Activated CD8-positive, alpha-beta memory T cell treated with anti-CD3 and anti-CD28 coated beads, Interleukin-2, amount 50 U/mL, for 1 hour (primary cell): ENCODE results near the gene AGPS.
"Not testable (repeated sequence)": the region's sequence is repeated elsewhere in the genome, so short reads cannot be mapped to it uniquely, and the experiment has no call there.

Experiments used
- DNase-seq: peaks from one replicate; pipeline ENCODE4 v3.0.0-alpha.2; 2020; ENCODE audit errors: extremely low read depth

Gene AGPS

GRCh38 chr2:177474301-177474700, 81.7 kb downstream of the AGPS start:
- no peak for DNase-seq

DNA sequence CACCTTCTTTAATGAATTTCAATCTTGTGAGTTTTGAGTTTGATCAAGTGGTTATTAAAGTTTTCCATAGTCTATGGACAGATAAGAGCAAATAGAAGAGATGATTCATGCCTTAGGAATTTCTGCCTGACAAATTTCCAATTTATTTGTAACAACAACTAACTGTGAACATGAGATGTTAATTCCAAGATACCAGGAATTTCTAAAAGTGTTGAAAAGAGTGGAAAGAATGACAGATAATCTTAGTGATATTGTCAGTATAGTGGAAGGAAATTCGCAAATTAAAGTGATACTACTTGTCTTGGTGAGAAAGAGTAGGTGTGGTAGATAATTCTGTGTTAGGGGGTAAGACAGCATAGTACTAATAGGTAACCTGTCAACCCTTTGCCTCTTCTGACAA, 82.4 kb downstream of the AGPS start:
- DNase-seq = no peak

GRCh38 chr2:177476897-177477296, 84.3 kb downstream of the AGPS start:
- DNase-seq = no peak

DNA sequence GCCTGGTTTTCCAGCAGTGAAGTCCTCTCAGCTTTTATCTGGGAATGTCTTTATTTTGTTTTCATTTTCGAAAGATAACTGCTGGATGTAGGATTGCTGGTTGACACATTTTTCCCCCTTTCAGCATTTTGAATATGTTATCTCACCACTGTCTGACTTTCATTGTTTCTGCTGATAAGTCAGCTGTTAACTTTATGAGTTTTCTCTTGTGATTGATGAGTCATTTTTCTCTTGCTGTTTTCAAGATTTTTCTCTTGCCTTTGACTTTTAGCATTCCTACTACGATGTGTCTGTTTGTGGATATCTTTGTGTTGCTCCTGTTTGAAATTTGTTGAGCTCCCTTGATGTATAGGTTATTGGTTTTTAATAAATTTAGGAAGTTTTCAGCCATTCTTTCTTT, 85.5 kb downstream of the AGPS start:
- DNase-seq = no peak

- no peak for DNase-seq
These were observed 86.3 kb downstream of the AGPS start for GRCh38 chr2:177478907-177479306.

DNA sequence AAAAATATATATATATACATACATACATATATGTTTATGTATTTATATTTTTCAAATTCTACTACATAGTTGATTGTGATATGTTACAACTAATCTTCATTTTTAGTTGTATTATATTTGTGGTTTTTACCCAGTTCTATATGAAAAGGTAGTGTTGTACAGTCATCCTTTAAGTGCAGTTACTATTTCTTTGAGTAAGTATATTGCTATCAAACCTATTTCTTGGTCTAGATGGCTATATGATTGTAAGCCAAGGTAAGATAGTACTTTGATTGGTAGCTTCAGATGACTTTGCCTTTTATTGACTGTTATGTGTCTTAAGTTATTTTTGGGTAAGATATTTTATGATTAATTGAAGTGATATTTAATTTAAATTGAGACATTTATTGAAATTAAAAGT, 89.6 kb downstream of the AGPS start:
- DNase-seq = no peak

- DNase-seq = no peak
These were observed 91.0 kb downstream of the AGPS start for GRCh38 chr2:177483531-177483930.

GRCh38 chr2:177484180-177484795, 91.7 kb downstream of the AGPS start:
- no peak for DNase-seq

DNA sequence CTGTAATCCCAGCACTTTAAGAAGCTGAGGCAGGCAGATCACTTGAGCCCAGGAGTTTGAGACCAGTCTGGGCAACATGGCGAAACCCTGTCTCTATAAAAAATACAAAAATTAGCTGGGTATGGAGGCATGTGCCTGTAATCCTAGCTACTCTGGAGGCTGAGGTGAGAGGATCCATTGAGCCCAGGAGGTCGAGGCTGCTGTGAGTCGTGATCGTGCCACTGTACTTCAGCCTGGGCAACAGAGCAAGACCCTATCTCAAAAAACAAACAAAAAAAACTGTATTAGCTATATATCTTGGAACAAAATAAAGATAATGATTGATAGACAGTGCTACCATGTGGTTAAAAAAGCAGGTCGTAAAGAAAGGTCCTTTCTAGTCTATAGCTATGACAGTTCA, 93.1 kb downstream of the AGPS start:
- not testable (repeated sequence) for DNase-seq

DNA sequence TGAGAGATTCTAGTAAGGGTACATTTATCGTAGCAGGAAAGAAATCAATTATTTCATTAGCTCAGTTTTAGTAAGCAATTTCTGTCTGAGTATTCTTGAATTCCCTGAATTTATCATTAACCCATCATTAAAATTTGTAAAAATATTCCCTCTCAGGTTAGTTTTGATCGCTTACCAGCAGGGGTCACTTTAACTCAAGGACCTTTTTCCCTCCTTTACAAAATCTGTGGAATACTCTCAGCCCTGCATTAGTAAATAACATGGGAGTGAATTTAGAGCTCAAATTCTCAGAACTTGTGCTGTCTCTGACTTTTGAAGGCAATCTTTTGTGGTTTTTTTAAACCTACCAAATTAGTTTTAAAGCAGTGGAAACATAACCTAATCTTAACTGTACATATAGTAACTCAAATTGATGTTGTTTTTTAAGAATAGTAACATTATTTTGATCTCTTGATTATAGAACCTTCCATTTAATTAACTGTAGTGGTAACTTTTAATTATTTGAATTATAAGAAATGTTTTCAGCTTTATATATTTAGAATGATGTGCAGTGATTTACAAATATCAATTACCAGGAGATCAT, 97.2 kb downstream of the AGPS start:
- DNase-seq = no peak

DNA sequence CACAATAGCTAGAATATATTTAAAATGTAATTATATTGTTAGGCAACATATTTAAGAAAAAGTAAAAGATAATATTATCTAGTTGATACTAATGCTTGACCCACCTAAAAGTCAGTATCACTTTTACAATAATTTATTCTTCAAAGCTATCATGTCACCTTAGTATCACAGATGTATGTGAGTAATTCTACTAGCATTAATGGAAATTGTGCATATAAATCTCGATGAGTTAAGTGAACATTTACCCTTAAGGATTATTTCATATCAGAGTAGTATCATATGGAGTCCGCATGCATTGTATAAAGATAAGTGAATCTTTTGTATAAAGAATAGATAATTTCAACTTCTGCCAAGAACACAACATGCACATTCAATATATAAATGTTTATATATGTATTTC, 103.4 kb downstream of the AGPS start:
- DNase-seq = no peak

GRCh38 chr2:177496921-177497320, 104.3 kb downstream of the AGPS start:
- no peak for DNase-seq

GRCh38 chr2:177501186-177501585, 108.6 kb downstream of the AGPS start:
- no peak for DNase-seq

DNA sequence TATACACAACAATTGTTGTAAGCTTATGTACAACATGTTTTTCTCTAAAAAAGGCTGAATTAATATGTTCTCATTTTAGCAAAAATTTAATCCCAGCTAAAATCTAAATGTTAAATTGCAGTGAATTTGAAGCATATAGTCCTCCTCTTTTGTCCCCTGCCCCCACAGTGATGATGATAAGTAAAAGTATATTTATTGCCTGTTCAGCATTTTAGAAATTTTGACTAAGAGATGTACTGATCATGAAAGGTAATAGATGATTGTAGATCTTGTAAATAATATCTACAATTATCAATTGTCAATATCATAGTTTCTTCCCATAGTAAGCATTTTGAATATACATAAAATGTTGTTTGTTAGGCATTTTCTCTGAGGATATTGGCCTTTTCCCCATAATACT, 113.9 kb downstream of the AGPS start:
- no peak for DNase-seq

GRCh38 chr2:177506998-177507397, 114.4 kb downstream of the AGPS start:
- no peak for DNase-seq

GRCh38 chr2:177516824-177517544, 124.4 kb downstream of the AGPS start:
- no peak for DNase-seq

- no peak for DNase-seq
These were observed 126.2 kb downstream of the AGPS start for GRCh38 chr2:177518754-177519153.

GRCh38 chr2:177519534-177520115, 127.1 kb downstream of the AGPS start:
- no peak for DNase-seq

GRCh38 chr2:177520324-177520723, 127.8 kb downstream of the AGPS start:
- no peak for DNase-seq

- no peak for DNase-seq
These were observed 131.2 kb downstream of the AGPS start for GRCh38 chr2:177523781-177524180.

DNA sequence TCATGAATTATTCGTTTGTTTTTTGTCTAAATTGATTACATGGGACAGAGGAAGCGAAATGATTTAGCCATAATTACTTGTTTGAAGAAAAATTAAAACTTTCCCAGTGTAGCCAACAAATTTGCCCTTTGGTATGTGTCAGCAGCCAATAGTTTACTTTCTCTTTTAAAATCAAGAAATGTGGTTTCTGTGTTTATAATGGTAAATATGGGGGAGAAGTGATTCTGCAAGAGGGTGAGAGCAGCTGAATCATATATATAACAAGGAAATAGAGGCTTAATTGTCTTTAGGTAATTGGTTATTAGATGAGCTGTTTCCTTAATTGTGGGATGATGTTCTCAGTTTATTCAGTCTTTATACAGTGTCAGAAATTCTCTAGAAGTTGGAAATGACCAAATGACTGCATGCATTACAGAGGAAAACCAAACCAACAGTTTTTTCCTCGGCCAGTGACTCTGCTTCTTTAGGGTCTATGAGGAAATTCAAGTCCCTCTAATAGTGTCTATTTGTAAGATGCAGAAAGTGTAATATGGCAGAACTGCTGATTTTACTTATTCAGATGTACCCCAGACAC, 132.9 kb downstream of the AGPS start:
- no peak for DNase-seq

DNA sequence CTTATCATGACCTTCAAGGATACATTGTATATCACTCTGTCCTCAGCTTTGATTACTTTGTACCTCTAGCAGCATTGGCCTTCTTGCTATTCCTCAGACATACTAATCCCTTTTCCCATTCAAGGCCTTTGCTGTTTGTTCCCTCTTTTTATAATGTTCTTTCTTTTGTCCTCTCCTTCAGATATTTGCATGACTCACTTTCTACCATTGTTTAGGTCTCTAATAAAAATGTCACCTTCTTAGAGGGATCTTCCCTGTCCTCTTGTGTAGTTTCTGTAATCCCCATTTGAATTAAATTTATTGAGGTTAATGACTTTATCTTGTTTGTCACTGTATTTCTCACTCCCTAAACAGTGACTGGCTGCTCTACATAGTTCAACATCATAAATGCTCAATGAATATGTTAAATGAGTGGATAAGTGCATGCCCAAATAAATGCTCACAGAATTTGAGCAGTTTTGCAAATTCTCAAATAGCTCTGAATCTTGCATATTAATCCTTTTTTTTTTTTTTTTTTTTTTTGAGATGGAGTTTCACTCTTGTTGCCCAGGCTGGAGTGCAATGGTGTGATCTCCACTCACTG, 135.9 kb downstream of the AGPS start:
- DNase-seq = no peak
